Esophagus muscularis mucosa (tissue), 4 donors: ENCODE results near the gene DDX17. TPM values are rescaled to one million over a fixed set of nuclear protein-coding genes. Genes with fewer than 3 reads are reported as not detected.

Experiments used
- DNase-seq: peaks from one replicate; pipeline ENCODE4 v3.0.0-alpha.2; 2017; ENCODE audit errors: extremely low spot score
- H3K27ac ChIP-seq, 4 donors: fragments of 200-600 bp; sonication (generic); replicated peaks in 1 of 4; 1 replicate in 3 of 4; 2 replicates in 1 of 4; pipeline ENCODE4 v1.5.1; 2016 to 2019; ENCODE audit warnings: mild to moderate bottlenecking in 1 of 4
- H3K27me3 ChIP-seq, 4 donors: fragments of 200-600 bp; sonication (generic); one replicate each; pipeline versions ENCODE4 v1.5.1 to v1.6.0; 2016 to 2019
- H3K36me3 ChIP-seq, 4 donors: fragments of 200-600 bp; sonication (generic); one replicate each; pipeline ENCODE4 v1.5.1; 2016 to 2019
- H3K4me1 ChIP-seq, 4 donors: fragments of 200-600 bp; sonication (generic); one replicate each; pipeline ENCODE4 v1.5.1; 2016 to 2019
- H3K4me3 ChIP-seq, 4 donors: fragments of 200-600 bp; sonication (generic); 1 replicate in 2 of 4; 2 replicates in 2 of 4; pipeline ENCODE4 v1.5.1; 2016 to 2019; ENCODE audit warnings: mild to moderate bottlenecking in 4 of 4, moderate library complexity in 1 of 4
- H3K9me3 ChIP-seq, 4 donors: fragments of 200-600 bp; sonication (generic); 1 replicate in 3 of 4; 2 replicates in 1 of 4; pipeline ENCODE4 v1.5.1; 2016 to 2019
- CTCF ChIP-seq, 3 experiments: fragments of 200-600 bp in 2 of 3; fragments of 450-650 bp in 1 of 3; sonication (generic) in 2 of 3; IDR thresholded peaks; one replicate each; pipeline ENCODE4 v1.5.1; 2017 to 2019; ENCODE audit warnings: antibody characterized with exemption in 3 of 3, mild to moderate bottlenecking in 2 of 3, moderate library complexity in 1 of 3
- EP300 ChIP-seq: sonication (generic); formaldehyde crosslinking; IDR thresholded peaks from one replicate; pipeline ENCODE4 v1.6.1; 2017; ENCODE audit warnings: antibody characterized with exemption
- POLR2A ChIP-seq: fragments of 450-650 bp; IDR thresholded peaks from one replicate; pipeline ENCODE4 v1.6.1; 2017; ENCODE audit warnings: antibody characterized with exemption, moderate library complexity, mild to moderate bottlenecking, low read depth
- POLR2AphosphoS5 ChIP-seq, 2 donors: sonication (generic); formaldehyde crosslinking; IDR thresholded peaks; one replicate each; pipeline ENCODE4 v1.6.1; 2017; ENCODE audit warnings: antibody characterized with exemption in 2 of 2
- WGBS: methylation state at CpG from one replicate; pipeline ENCODE4 v1.1.5; 2018; 5-methylcytosine and 5-hydroxymethylcytosine counted together
- intact Hi-C: fragments of 100-400 bp; cut with DNase I; formaldehyde crosslinking; loops from one replicate; pipeline ENCODE4 v1.15.1; 2023
- total RNA-seq, 4 donors: library from RNA; depleted of rRNA; stranded (reverse); fragments of >200 nt; gene quantifications; one replicate each; pipeline versions ENCODE4 v1.1.0 to v1.2.1, GENCODE V29; 2016

DDX17 gene
- total RNA-seq, 4 donors from 2014 or later, result 327 to 1,333 (median 592) TPM

GRCh38 chr22:38519453-38520250 is 13.5 kb upstream of the DDX17 start:
- DNase-seq, result no peak
- H3K4me1 ChIP-seq, result no peaks in the 10 kb centered on the region
- no peak for TF ChIP-seq POLR2A
- TF ChIP-seq EP300, result no peak
- no peak for TF ChIP-seq CTCF (IDR thresholded peaks at IDR 0.05)
- no peak for TF ChIP-seq POLR2AphosphoS5 (IDR thresholded peaks at IDR 0.05)
- no peak overlapping the region for H3K4me3 ChIP-seq
- H3K27ac ChIP-seq, result no peak overlapping the region
- intact Hi-C loops, result no loop called here
- H3K27me3 ChIP-seq, result peaks cover 0 to 7% (median 0%) of the 10 kb centered on the region in 4 donors
- H3K36me3 ChIP-seq, result no peaks in the 10 kb centered on the region
- H3K9me3 ChIP-seq, result no peaks in the 10 kb centered on the region
- WGBS, result 95% methylated on average over 2 of the region's 2 CpGs

GRCh38 chr22:38518620-38519019 is 12.5 kb upstream of the DDX17 start:
- TF ChIP-seq POLR2A, result no peak
- TF ChIP-seq EP300, result no peak
- TF ChIP-seq POLR2AphosphoS5 (IDR thresholded peaks at IDR 0.05), result no peak
- TF ChIP-seq CTCF (IDR thresholded peaks at IDR 0.05), result no peak
- Histone ChIP-seq H3K9me3 (no peaks in the 10 kb centered on the region), H3K36me3 (no peaks in the 10 kb centered on the region), H3K27me3 (peaks cover 0 to 4% (median 0%) of the 10 kb centered on the region in 4 donors), H3K4me1 (no peaks in the 10 kb centered on the region), H3K4me3 (no peak overlapping the region), H3K27ac (no peak overlapping the region)
- no peak for DNase-seq
- intact Hi-C loops, result no loop called here
- WGBS, result 93% methylated on average over 4 of the region's 4 CpGs

GRCh38 chr22:38513063-38513462 is 7.0 kb upstream of the DDX17 start:
- Histone ChIP-seq H3K27me3 (no peaks in the 10 kb centered on the region), H3K4me1 (no peaks in the 10 kb centered on the region), H3K4me3 (no peak overlapping the region), H3K27ac (no peak overlapping the region), H3K36me3 (no peaks in the 10 kb centered on the region), H3K9me3 (no peaks in the 10 kb centered on the region)
- intact Hi-C loops, result no loop called here
- TF ChIP-seq POLR2A (no peak), POLR2AphosphoS5 (IDR thresholded peaks at IDR 0.05) (no peak), CTCF (IDR thresholded peaks at IDR 0.05) (no peak), EP300 (no peak)
- DNase-seq, result no peak
- 89% methylated on average over 1 of the region's 1 CpG for WGBS

GRCh38 chr22:38510416-38510970 is 4.4 kb upstream of the DDX17 start:
- TF ChIP-seq CTCF (IDR thresholded peaks at IDR 0.05) (no peak), POLR2AphosphoS5 (IDR thresholded peaks at IDR 0.05) (no peak), EP300 (no peak), POLR2A (no peak)
- DNase-seq, result no peak
- Histone ChIP-seq H3K27ac (no peak overlapping the region), H3K27me3 (no peaks in the 10 kb centered on the region), H3K9me3 (no peaks in the 10 kb centered on the region), H3K4me1 (peaks cover 7 to 11% (median 8%) of the 10 kb centered on the region in 4 donors), H3K36me3 (no peaks in the 10 kb centered on the region), H3K4me3 (no peak overlapping the region)
- WGBS, result 87% methylated on average over 5 of the region's 5 CpGs
- intact Hi-C loops, result no loop called here
